ENCODE results near the gene ACTN1.

ACTN1 gene

GRCh38 chr14:69004731-69005431, 25.8 kb upstream of the ACTN1 start:
- DNase-seq (ENCODE audit: extremely low spot score) = no peak
- TF ChIP-seq, protein P1, sequence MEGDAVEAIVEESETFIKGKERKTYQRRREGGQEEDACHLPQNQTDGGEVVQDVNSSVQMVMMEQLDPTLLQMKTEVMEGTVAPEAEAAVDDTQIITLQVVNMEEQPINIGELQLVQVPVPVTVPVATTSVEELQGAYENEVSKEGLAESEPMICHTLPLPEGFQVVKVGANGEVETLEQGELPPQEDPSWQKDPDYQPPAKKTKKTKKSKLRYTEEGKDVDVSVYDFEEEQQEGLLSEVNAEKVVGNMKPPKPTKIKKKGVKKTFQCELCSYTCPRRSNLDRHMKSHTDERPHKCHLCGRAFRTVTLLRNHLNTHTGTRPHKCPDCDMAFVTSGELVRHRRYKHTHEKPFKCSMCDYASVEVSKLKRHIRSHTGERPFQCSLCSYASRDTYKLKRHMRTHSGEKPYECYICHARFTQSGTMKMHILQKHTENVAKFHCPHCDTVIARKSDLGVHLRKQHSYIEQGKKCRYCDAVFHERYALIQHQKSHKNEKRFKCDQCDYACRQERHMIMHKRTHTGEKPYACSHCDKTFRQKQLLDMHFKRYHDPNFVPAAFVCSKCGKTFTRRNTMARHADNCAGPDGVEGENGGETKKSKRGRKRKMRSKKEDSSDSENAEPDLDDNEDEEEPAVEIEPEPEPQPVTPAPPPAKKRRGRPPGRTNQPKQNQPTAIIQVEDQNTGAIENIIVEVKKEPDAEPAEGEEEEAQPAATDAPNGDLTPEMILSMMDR (IDR thresholded peaks at IDR 0.05; ENCODE audit: control extremely low read depth, extremely low read depth, low read depth, missing control alignments) = no peak
- ChIA-PET POLR2A (interaction anchor here (0.7 kb wide), 1 partner anchor 1605 kb away, joined by 5 read pairs; no protein-coding TSS in a partner anchor), CTCF (no interaction called here)

DNA sequence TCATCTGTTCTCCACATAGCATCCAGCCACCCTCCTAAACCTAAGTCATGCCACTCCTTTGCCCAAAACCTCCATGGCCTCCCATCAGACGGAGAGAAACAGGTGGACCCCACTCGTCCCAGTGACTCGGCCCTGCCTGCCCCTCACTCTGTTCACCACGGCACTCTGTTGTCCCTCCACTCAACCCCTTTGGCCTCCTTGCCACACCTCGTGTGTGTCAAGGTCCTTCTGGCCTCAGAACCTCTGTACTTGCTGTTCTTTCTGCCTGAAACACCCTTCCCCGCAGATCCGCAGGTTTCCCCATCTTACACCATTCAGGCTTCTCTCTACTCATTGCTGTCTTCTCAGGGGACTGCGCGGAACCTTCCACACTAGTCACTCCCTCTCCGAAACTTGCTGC, 24.5 kb upstream of the ACTN1 start:
- TF ChIP-seq, protein P1 (IDR thresholded peaks at IDR 0.05; ENCODE audit: control extremely low read depth, extremely low read depth, low read depth, missing control alignments) = no peak
- ChIA-PET POLR2A (no interaction called here), CTCF (no interaction called here)
- no peak for DNase-seq (ENCODE audit: extremely low spot score)

- CTCF ChIA-PET = interaction anchor here (0.6 to 2.1 kb wide), 2 partner anchors 10 to 14 kb away, joined by 3 to 4 read pairs; no protein-coding TSS in a partner anchor
- TF ChIP-seq, protein P1 (IDR thresholded peaks at IDR 0.05; ENCODE audit: control extremely low read depth, extremely low read depth, low read depth, missing control alignments) = no peak
- POLR2A ChIA-PET = no interaction called here
- no peak for DNase-seq (ENCODE audit: extremely low spot score)
Observed at GRCh38 chr14:69002069-69002468, 23.0 kb upstream of the ACTN1 start.

- ChIA-PET POLR2A (no interaction called here), CTCF (interaction anchor here (1.8 to 2.1 kb wide), 2 partner anchors 11 to 13 kb away, joined by 4 to 5 read pairs; no protein-coding TSS in a partner anchor)
- DNase-seq (ENCODE audit: extremely low spot score) = no peak
- TF ChIP-seq, protein P1 (IDR thresholded peaks at IDR 0.05; ENCODE audit: control extremely low read depth, extremely low read depth, low read depth, missing control alignments) = no peak
Observed at GRCh38 chr14:69001375-69001774, 22.3 kb upstream of the ACTN1 start.

- CTCF ChIA-PET = no interaction called here
- DNase-seq (ENCODE audit: extremely low spot score) = no peak
- TF ChIP-seq, protein P1 (IDR thresholded peaks at IDR 0.05; ENCODE audit: control extremely low read depth, extremely low read depth, low read depth, missing control alignments) = no peak
- POLR2A ChIA-PET = no interaction called here
Observed at GRCh38 chr14:68998062-68998461, 19.0 kb upstream of the ACTN1 start.

DNA sequence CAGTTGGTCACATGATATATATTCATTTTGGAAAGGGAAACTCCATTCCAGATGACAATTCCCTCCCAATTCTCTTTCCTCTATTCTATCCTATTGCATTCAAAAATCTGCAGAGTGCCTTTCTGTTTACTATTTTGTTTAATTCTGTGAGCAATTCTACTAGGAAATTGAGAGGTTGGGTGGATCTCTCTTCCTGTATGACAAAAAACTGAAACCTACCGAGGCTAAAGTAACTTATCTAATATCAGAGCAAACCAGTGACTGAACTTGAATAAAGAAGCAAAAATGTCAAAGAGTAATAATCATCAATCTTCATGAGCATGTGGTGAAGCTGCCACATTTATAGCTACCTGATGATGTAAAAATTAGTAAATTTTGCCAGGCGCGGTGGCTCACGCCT, 16.6 kb upstream of the ACTN1 start:
- ChIA-PET POLR2A (no interaction called here), CTCF (no interaction called here)
- no peak for DNase-seq (ENCODE audit: extremely low spot score)
- TF ChIP-seq, protein P1 (IDR thresholded peaks at IDR 0.05; ENCODE audit: control extremely low read depth, extremely low read depth, low read depth, missing control alignments) = no peak
